HepG2 (cell line): Measurements from ENCODE around the gene HPD. TPM values are rescaled to one million over a fixed set of nuclear protein-coding genes. Genes with fewer than 3 reads are reported as not detected.

Experiments
- AGO1 ChIP-seq: fragments of 200-400 bp; formaldehyde crosslinking; IDR thresholded peaks from 2 replicates; pipeline ENCODE4 v1.6.1; 2017; ENCODE audit warnings: mild to moderate bottlenecking, low read depth, low read length, moderate library complexity; ENCODE audit not compliant: poor library complexity, severe bottlenecking
- ATF7-NPFF ChIP-seq: sonication (generic); formaldehyde crosslinking; IDR thresholded peaks from 2 replicates; pipeline ENCODE4 v1.8.1; 2023; ENCODE audit warnings: mild to moderate bottlenecking, low read depth, missing genetic modification reagents, moderate library complexity
- BCL6 ChIP-seq: IDR thresholded peaks from 2 replicates; pipeline ENCODE4 v1.6.1; 2016; ENCODE audit warnings: missing genetic modification reagents, missing compliant biosample characterization
- CREB3 ChIP-seq: sonication (generic); formaldehyde crosslinking; IDR thresholded peaks from 2 replicates; pipeline ENCODE4 v1.5.0; 2020; ENCODE audit warnings: missing genetic modification reagents
- FOSL2 ChIP-seq: sonication (generic); formaldehyde crosslinking; IDR thresholded peaks from 2 replicates; pipeline ENCODE4 v1.4.0; 2020; ENCODE audit warnings: missing genetic modification reagents
- HDAC6 ChIP-seq: fragments of 200-600 bp; sonication (generic); IDR thresholded peaks from 2 replicates; pipeline ENCODE4 v1.7.0; 2017; ENCODE audit warnings: mild to moderate bottlenecking, antibody characterized with exemption, low read length, low read depth
- JARID2 ChIP-seq: sonication (generic); formaldehyde crosslinking; IDR thresholded peaks from 2 replicates; pipeline ENCODE4 v1.8.1; 2023; ENCODE audit warnings: missing genetic modification reagents, inconsistent platforms; ENCODE audit not compliant: insufficient replicate concordance
- KMT2B ChIP-seq: IDR thresholded peaks from 2 replicates; pipeline ENCODE4 v1.6.1; 2016; ENCODE audit warnings: missing genetic modification reagents, missing compliant biosample characterization
- NCOA5 ChIP-seq: sonication (generic); formaldehyde crosslinking; IDR thresholded peaks from 2 replicates; pipeline ENCODE4 v1.4.0; 2020; ENCODE audit warnings: missing genetic modification reagents
- PAWR ChIP-seq: sonication (generic); formaldehyde crosslinking; IDR thresholded peaks from 2 replicates; pipeline ENCODE4 v1.4.0; 2020; ENCODE audit warnings: missing genetic modification reagents, mild to moderate bottlenecking, borderline replicate concordance
- PHF21A ChIP-seq: sonication (generic); formaldehyde crosslinking; IDR thresholded peaks from 2 replicates; pipeline ENCODE4 v1.5.0; 2020; ENCODE audit warnings: mild to moderate bottlenecking, missing genetic modification reagents
- SRSF9 ChIP-seq: fragments of 200-400 bp; formaldehyde crosslinking; IDR thresholded peaks from 2 replicates; pipeline ENCODE4 v1.6.1; 2018; ENCODE audit warnings: borderline replicate concordance, mild to moderate bottlenecking, low read depth, low read length; ENCODE audit not compliant: insufficient read depth, poor library complexity, severe bottlenecking
- ZNF180 ChIP-seq: sonication (generic); formaldehyde crosslinking; IDR thresholded peaks from 2 replicates; pipeline ENCODE4 v1.4.0; 2020; ENCODE audit warnings: low read depth, missing genetic modification reagents, borderline replicate concordance
- ZNF740 ChIP-seq: sonication (generic); formaldehyde crosslinking; IDR thresholded peaks from 2 replicates; pipeline ENCODE4 v1.4.0; 2020; ENCODE audit warnings: missing genetic modification reagents
- polyA plus RNA-seq, 8 experiments: library from polyadenylated mRNA; depleted of rRNA in 3 of 8; stranded (reverse) in 7 of 8; unstranded in 1 of 8; fragments of >200 nt; fragmentation: Illumina TruSeq in 4 of 8; extraction: Trizol in 4 of 8; gene quantifications; 2 replicates each; pipeline versions ENCODE4 v1.2.1 to v1.2.3, GENCODE V29; 2011 to 2016; ENCODE audit warnings: low read depth in 4 of 8, missing spikeins in 1 of 8, mixed read lengths in 1 of 8; ENCODE audit not compliant: insufficient read depth in 1 of 8
- total RNA-seq, 5 experiments: library from RNA; depleted of rRNA; stranded (reverse); fragments of >200 nt; fragmentation: Illumina TruSeq; extraction: Trizol; gene quantifications; 2 replicates each; pipeline ENCODE4 v1.2.3, GENCODE V29; 2016; ENCODE audit warnings: low read depth in 1 of 5
- TF ChIP-seq, protein P1 (sequence below): sonication (generic); formaldehyde crosslinking; IDR thresholded peaks from 2 replicates; pipeline ENCODE4 v1.4.0; 2020; ENCODE audit warnings: missing genetic modification reagents
- TF ChIP-seq, protein P2 (sequence below): sonication (generic); formaldehyde crosslinking; IDR thresholded peaks from 2 replicates; pipeline ENCODE4 v1.4.0; 2020; ENCODE audit warnings: missing genetic modification reagents, borderline replicate concordance
- TF ChIP-seq, protein P3 (sequence below): sonication (generic); formaldehyde crosslinking; IDR thresholded peaks from 2 replicates; pipeline ENCODE4 v1.8.1; 2023; ENCODE audit warnings: mild to moderate bottlenecking, missing genetic modification reagents

HPD gene
- total and polyA plus RNA-seq, 2 of the 13 experiments (the other 11 are each of a cell fraction or from before 2014, with no cell fraction given), result 120 to 195 TPM

DNA sequence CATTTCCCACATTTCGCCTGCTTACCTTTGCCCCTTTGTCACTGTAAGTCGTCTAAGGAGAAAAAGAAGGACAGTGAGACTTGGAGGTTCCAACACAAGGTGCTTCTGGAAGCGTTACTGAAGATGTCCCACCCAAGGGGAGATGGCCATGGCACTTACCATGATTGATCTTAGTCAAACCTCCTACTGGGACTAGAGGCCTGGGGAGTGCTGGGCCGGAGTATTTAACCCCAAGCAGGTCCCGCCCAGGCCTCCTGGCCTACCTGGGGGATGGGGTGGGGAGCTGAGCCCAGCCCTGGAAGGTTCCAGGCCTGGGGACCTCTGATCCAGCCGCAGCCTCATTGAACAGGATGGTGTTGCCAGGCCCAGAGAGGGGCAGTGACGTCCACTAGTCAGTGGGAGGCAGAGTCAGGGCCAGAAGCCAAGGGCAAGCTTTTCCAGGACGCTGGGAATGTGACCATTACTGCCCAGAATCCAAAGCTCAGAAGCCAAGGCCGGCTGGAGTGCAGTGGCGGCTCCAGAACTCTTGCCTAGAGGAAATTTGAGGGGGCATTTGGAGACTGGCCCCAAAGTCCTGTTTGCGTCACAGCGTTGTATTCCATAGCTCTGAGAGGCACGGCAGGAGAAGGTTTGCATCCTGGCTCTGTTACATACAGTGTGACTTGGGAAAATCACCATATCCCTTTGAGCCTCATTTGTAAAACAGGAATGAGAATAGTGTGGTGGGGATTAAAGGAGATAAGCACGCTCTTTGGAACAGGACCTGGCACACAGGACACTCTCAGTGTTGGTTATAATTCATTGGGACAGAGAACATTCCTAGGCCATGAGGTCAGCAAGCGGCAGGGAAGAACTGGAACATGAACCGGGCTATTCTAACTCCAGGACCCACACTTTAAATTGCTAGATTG, at the start of gene HPD (continued):
- no peak for TF ChIP-seq CREB3 (CRISPR knock-in tag)
- TF ChIP-seq, protein P1, sequence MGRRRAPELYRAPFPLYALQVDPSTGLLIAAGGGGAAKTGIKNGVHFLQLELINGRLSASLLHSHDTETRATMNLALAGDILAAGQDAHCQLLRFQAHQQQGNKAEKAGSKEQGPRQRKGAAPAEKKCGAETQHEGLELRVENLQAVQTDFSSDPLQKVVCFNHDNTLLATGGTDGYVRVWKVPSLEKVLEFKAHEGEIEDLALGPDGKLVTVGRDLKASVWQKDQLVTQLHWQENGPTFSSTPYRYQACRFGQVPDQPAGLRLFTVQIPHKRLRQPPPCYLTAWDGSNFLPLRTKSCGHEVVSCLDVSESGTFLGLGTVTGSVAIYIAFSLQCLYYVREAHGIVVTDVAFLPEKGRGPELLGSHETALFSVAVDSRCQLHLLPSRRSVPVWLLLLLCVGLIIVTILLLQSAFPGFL, result 0 out of 2 replicates have a peak, but pooled peaks have one; percentile 37
- TF ChIP-seq BCL6, result no peak; the same call in none of the 2 replicates
- no peak for TF ChIP-seq NCOA5
- peak; percentile 98 for TF ChIP-seq PHF21A (CRISPR knock-in tag)
- 0 out of 2 replicates have a peak, but pooled peaks have one; percentile 50 for TF ChIP-seq ZNF740 (CRISPR knock-in tag)
- TF ChIP-seq AGO1, result no peak
- TF ChIP-seq JARID2 (CRISPR knock-in tag), result no peak
- TF ChIP-seq, protein P2, sequence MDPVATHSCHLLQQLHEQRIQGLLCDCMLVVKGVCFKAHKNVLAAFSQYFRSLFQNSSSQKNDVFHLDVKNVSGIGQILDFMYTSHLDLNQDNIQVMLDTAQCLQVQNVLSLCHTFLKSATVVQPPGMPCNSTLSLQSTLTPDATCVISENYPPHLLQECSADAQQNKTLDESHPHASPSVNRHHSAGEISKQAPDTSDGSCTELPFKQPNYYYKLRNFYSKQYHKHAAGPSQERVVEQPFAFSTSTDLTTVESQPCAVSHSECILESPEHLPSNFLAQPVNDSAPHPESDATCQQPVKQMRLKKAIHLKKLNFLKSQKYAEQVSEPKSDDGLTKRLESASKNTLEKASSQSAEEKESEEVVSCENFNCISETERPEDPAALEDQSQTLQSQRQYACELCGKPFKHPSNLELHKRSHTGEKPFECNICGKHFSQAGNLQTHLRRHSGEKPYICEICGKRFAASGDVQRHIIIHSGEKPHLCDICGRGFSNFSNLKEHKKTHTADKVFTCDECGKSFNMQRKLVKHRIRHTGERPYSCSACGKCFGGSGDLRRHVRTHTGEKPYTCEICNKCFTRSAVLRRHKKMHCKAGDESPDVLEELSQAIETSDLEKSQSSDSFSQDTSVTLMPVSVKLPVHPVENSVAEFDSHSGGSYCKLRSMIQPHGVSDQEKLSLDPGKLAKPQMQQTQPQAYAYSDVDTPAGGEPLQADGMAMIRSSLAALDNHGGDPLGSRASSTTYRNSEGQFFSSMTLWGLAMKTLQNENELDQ, result no peak
- no peak for TF ChIP-seq ZNF180 (CRISPR knock-in tag)
- TF ChIP-seq SRSF9, result no peak
- TF ChIP-seq FOSL2 (CRISPR knock-in tag), result peak; percentile 90
- TF ChIP-seq KMT2B, result no peak
- TF ChIP-seq ATF7-NPFF (CRISPR knock-in tag), result no peak
- TF ChIP-seq, protein P3, sequence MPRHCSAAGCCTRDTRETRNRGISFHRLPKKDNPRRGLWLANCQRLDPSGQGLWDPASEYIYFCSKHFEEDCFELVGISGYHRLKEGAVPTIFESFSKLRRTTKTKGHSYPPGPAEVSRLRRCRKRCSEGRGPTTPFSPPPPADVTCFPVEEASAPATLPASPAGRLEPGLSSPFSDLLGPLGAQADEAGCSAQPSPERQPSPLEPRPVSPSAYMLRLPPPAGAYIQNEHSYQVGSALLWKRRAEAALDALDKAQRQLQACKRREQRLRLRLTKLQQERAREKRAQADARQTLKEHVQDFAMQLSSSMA (CRISPR knock-in tag), result no peak
- no peak for TF ChIP-seq PAWR (CRISPR knock-in tag)
- no peak; the same call in 1 of the 2 replicates for TF ChIP-seq HDAC6
